Measurements from ENCODE around the gene CDYL.

CDYL gene

GRCh38 chr6:4907602-4908001 is 131.4 kb downstream of the CDYL start:
- DNase-seq (ENCODE audit: low spot score): no peak

DNA sequence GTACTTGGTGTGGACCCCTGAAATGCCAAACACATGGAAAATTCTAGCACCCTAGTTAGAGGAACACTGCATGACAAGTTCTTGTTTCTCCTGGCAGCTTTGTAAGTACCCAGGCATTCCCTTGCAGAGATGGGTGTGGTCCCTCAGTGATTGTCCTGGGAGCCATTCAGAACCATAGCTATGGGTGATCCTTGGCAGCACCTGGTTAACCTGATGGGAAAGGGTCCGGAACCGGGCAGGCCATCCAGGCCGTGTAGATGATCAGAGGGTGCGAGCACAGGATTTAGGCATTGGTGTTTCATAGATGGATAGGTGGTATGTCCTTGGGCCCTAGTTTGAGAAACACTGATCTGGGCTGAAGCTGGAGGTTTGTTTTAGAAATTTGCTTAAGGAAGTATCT is 131.9 kb downstream of the CDYL start:
- no peak for DNase-seq (ENCODE audit: low spot score)

- DNase-seq (ENCODE audit: low spot score): peak; percentile 79
Measured at GRCh38 chr6:4909063-4909706, 133.0 kb downstream of the CDYL start.

DNA sequence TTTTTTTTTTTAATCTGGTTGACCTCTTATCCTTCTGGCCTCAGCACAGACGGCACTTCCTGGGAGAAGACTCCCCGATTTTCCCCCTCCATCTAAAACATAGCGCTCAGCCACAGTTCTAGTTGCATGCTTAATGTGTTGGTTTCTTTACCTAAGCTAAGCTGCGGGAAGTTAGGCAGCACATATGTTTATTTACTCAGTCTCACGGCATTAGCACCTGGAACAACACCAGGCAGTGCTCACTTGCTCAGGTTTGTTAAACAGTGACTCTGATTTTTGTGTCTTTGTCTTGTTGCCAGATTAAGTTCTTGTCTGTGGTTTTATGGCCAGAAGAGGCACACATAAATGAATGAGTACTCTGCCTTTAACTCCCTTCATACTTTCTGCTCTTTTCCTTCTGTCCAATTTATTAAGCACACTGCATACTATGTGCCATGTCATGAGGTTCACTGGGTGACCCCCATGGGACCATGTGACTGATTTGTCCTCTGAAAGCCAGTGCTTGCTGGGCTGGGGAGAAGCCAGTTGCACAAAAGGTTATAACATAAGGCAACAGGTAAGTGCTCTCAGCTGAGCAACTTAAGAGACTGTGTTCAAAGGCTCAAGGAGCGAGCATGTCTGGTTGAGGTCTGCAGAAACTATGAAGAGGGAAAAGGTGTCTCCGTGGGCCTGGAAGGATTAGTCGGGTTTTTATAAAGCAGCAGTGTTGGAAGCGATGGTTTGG is 134.0 kb downstream of the CDYL start:
- DNase-seq (ENCODE audit: low spot score): peak; percentile 66

- DNase-seq (ENCODE audit: low spot score): peak; percentile 57
Measured at GRCh38 chr6:4912559-4912958, 136.4 kb downstream of the CDYL start.

GRCh38 chr6:4913705-4914419 is 137.7 kb downstream of the CDYL start:
- DNase-seq (ENCODE audit: low spot score): no peak

DNA sequence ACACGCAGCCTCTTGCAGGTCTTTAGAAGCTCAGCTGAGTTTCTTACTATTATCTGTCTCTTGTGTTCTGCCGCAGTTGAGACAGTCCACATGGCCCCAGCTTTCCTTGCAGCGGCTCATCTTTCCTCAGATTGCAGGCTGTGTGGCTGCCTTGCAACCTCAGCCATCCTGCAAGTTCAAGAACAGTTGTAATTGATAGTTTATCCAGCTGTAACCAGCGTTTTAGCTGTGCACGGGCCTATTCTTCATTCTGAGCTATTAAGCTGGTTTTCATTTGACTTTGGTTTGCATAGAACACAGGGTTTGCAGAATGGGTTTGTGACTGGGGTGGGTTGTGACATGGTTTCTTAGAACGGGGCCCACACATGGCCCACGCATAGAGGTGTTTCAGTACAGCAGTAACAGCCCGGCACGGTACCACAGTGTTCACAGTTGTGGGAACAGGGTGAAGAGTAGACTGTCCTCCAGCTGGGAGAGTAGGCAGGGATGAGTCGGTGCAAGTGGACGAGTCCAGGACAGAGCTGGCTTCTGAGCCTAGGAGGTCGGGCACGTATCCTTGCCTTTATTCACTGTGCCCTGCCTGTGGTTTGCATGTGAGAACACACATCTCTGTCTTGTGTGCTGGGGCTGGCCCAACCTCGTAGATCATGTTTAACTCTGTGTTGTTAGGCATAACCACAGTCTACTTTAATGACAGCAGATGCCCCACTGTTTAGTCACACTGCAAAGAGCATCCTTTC is 138.4 kb downstream of the CDYL start:
- DNase-seq (ENCODE audit: low spot score): no peak

GRCh38 chr6:4916954-4917561 is 140.9 kb downstream of the CDYL start:
- no peak for DNase-seq (ENCODE audit: low spot score)

GRCh38 chr6:4920914-4921410 is 144.8 kb downstream of the CDYL start:
- no peak for DNase-seq (ENCODE audit: low spot score)

- no peak for DNase-seq (ENCODE audit: low spot score)
Measured at GRCh38 chr6:4922488-4923037, 146.4 kb downstream of the CDYL start.

DNA sequence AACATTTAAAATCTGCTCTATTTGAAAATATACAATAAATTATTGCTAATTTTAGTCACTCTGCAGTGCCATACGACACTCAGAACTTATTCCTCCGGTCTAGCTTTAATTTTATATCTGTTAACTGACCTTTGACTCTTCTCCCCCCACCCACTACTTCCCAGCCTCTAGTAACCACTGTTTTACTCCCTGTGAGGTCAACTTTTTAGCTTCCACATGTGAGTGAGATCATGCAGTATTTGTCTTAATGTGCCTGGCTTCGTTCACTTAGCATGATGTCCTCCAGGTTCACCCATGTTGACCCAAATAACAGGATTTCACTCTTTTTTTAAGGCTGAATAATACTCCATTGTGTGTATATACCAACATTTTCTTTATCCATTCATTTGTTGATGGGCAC is 146.9 kb downstream of the CDYL start:
- no peak for DNase-seq (ENCODE audit: low spot score)

- DNase-seq (ENCODE audit: low spot score): no peak
Measured at GRCh38 chr6:4924661-4925271, 148.6 kb downstream of the CDYL start.

DNA sequence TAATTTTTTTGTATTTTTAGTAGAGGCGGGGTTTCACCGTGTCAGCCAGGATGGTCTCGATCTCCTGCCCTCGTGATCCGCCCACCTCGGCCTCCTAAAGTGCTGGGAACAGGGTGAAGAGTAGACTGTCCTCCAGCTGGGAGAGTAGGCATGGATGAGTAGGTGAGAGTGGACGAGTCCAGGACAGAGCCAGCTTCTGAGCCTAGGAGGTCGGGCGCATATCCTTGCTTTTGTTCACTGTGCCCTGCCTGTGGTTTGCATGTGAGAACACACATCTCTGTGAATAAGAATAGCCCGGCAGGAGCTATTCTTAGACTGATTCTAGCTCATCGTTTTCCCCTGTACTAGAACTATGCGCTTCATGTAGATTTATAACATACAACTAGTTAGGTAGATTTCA is 149.4 kb downstream of the CDYL start:
- DNase-seq (ENCODE audit: low spot score): no peak

GRCh38 chr6:4928426-4928825 is 152.2 kb downstream of the CDYL start:
- peak; percentile 84 for DNase-seq (ENCODE audit: low spot score)

DNA sequence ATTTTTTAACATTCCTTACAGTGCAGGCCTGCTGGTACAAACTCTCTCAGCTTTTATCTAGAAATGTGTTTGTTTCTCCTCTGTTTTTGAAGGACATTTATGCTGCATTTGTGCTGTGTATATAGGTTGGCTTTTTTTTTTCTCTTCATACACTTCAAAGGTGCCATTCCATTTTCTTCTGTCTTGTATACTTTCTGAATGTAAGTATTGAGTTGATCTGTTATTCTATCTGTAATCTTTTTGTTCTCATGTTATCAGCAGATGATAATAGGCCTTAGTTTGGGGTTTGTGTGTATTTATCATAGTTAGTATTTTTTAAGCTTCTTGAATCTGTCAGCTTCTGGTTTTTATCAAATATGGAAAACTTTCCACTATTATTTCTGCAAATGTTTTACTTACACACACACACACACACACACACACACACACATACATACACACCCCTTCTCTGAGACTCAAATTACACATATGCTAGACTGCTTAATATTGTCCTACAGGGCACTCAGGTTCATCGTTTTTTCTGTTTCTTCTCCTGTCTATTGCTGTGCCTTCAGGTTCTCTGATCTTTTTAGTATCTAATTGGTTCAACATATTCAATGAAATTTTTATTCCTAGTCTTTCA is 153.0 kb downstream of the CDYL start:
- peak; percentile 60 for DNase-seq (ENCODE audit: low spot score)

- peak; percentile 50 for DNase-seq (ENCODE audit: low spot score)
Measured at GRCh38 chr6:4930025-4930691, 154.0 kb downstream of the CDYL start.

GRCh38 chr6:4931530-4932227 is 155.5 kb downstream of the CDYL start:
- peak; percentile 87 for DNase-seq (ENCODE audit: low spot score)

DNA sequence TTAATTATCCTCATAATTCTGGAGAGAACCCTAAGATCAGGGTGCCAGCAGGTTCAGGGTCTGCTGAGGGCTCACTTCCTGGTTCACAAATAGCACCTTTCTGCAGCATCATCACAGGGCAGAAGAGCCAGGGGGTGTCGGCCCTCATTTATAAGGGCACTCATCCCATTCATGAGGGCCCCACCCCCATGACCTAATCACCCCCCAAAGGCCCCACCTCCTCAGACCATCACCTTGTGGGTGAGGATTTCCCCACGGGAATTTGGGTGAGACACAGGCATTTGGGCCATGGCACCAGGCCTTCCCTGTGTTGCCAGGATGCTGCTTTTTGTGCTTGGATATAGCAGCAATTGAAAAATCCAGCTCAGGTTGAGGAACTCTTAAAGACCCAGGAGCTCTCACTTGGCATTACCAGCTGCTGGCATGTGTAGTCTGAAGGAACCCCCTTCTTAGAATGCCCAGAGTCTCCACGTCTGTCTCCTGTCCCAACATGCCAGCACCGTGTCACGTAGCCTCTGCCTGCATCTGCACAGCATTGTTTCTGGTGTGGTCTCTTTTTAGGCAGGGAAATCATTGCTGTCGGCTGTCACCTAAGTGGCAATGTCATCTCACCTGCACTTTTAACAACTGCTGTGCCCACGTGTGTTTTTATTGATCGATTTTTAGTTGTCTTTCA is 156.2 kb downstream of the CDYL start:
- peak; percentile 73 for DNase-seq (ENCODE audit: low spot score)

DNA sequence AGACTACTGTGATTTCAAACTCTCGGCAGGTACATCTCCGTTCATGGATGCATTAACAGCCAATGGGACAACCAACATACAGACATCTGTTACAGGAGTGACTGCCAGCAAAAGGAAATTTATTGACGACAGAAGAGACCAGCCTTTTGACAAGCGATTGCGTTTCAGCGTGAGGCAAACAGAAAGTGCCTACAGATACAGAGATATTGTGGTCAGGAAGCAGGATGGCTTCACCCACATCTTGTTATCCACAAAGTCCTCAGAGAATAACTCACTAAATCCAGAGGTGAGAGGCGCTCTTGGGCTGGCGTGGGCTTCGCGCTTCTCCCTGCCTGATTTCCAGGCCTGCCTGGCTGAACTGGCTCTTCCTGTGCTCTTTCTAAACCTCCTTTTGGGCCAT is 159.3 kb downstream of the CDYL start:
- no peak for DNase-seq (ENCODE audit: low spot score)
